ENCODE results near the gene RARB. TPM values are rescaled to one million over a fixed set of nuclear protein-coding genes. Genes with fewer than 3 reads are reported as not detected.
A peak's percentile ranks its signal among the peaks of the same experiment; 100 is the strongest.

The RARB gene
- total and polyA plus RNA-seq, 9 donors = 3.5 to 13.4 (median 7.9) TPM

- H3K4me3 ChIP-seq = no peak overlapping the region
- H3K36me3 ChIP-seq = no peaks in the 10 kb centered on the region
- no peak for TF ChIP-seq EP300 (IDR thresholded peaks at IDR 0.05)
- TF ChIP-seq, protein P1, sequence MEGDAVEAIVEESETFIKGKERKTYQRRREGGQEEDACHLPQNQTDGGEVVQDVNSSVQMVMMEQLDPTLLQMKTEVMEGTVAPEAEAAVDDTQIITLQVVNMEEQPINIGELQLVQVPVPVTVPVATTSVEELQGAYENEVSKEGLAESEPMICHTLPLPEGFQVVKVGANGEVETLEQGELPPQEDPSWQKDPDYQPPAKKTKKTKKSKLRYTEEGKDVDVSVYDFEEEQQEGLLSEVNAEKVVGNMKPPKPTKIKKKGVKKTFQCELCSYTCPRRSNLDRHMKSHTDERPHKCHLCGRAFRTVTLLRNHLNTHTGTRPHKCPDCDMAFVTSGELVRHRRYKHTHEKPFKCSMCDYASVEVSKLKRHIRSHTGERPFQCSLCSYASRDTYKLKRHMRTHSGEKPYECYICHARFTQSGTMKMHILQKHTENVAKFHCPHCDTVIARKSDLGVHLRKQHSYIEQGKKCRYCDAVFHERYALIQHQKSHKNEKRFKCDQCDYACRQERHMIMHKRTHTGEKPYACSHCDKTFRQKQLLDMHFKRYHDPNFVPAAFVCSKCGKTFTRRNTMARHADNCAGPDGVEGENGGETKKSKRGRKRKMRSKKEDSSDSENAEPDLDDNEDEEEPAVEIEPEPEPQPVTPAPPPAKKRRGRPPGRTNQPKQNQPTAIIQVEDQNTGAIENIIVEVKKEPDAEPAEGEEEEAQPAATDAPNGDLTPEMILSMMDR (IDR thresholded peaks at IDR 0.05) = no peak
- no peak for TF ChIP-seq POLR2A (IDR thresholded peaks at IDR 0.05)
- no peaks in the 10 kb centered on the region for H3K27me3 ChIP-seq
- intact Hi-C loops (cut with DNase I) = loop anchor here in 3 of 4 donors (10.0 kb wide), 3 partner anchors 628 to 818 kb away; no protein-coding TSS in a partner anchor
- H3K4me1 ChIP-seq (ENCODE audit: insufficient read depth) = no peaks in the 10 kb centered on the region
- no peaks in the 10 kb centered on the region for H3K9me3 ChIP-seq
- DNase-seq = no peak
- no peak overlapping the region for H3K27ac ChIP-seq
Measured at GRCh38 chr3:25593001-25593400, 164.9 kb downstream of the RARB start.

- Histone ChIP-seq H3K4me1 (ENCODE audit: insufficient read depth) (no peaks in the 10 kb centered on the region), H3K27ac (peak overlapping the region in 1 of 2 donors; percentile 14), H3K9me3 (no peaks in the 10 kb centered on the region), H3K36me3 (no peaks in the 10 kb centered on the region), H3K4me3 (no peak overlapping the region), H3K27me3 (no peaks in the 10 kb centered on the region)
- no peak for DNase-seq
- TF ChIP-seq, protein P1 (IDR thresholded peaks at IDR 0.05) = peak; percentile 65 to 84 (median 68)
- no peak for TF ChIP-seq POLR2A (IDR thresholded peaks at IDR 0.05)
- TF ChIP-seq EP300 (IDR thresholded peaks at IDR 0.05) = no peak
- WGBS, 3 donors = 0% methylated on average over 1 of the region's 1 CpG
- intact Hi-C loops (cut with DNase I) = loop anchor here in 3 of 4 donors (10.0 kb wide), 3 partner anchors 629 to 819 kb away; no protein-coding TSS in a partner anchor
Measured at GRCh38 chr3:25594007-25594502, 166.0 kb downstream of the RARB start.

GRCh38 chr3:25597535-25598101 lies 169.6 kb downstream of the RARB start:
- intact Hi-C loops (cut with DNase I) = loop anchor here in 3 of 4 donors (10.0 kb wide), 3 partner anchors 633 to 823 kb away; no protein-coding TSS in a partner anchor
- no peaks in the 10 kb centered on the region for H3K36me3 ChIP-seq
- DNase-seq = no peak
- H3K9me3 ChIP-seq = no peaks in the 10 kb centered on the region
- WGBS, 3 donors = 57 to 66% (median 59%) methylated on average over 1 of the region's 1 CpG
- no peak overlapping the region for H3K27ac ChIP-seq
- no peak for TF ChIP-seq POLR2A (IDR thresholded peaks at IDR 0.05)
- TF ChIP-seq, protein P1 (IDR thresholded peaks at IDR 0.05) = no peak
- no peak for TF ChIP-seq EP300 (IDR thresholded peaks at IDR 0.05)
- no peaks in the 10 kb centered on the region for H3K27me3 ChIP-seq
- H3K4me1 ChIP-seq (ENCODE audit: insufficient read depth) = no peaks in the 10 kb centered on the region
- H3K4me3 ChIP-seq = no peak overlapping the region

DNA sequence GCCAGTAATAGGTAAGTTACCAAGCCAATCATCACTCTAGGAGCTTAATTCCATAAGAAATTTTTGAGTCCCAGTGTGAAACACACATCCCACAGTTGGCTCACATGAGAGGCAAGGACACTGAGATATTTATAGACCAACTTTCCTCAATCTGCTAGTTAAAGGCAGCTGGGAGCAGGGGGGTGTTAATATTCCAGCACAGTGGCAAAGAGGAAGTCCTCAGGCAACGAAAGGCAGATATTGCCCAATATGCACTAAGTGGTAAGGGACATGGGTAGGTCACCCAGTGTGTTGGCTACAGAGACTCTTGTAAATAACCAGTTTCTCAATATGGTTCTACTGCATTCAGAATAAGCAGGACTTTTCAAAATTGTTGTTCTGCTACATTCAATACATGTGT lies 175.6 kb downstream of the RARB start:
- intact Hi-C loops (cut with DNase I) = no loop called here

More for the DNA sequence above, 175.6 kb downstream of the RARB start:
- Histone ChIP-seq H3K27me3 (no peaks in the 10 kb centered on the region), H3K27ac (no peak overlapping the region), H3K4me3 (no peak overlapping the region), H3K36me3 (no peaks in the 10 kb centered on the region), H3K4me1 (ENCODE audit: insufficient read depth) (no peaks in the 10 kb centered on the region), H3K9me3 (no peaks in the 10 kb centered on the region)
- 59 to 79% (median 62%) methylated on average over 1 of the region's 1 CpG for WGBS, 3 donors
- TF ChIP-seq POLR2A (IDR thresholded peaks at IDR 0.05) = no peak
- no peak for TF ChIP-seq EP300 (IDR thresholded peaks at IDR 0.05)
- TF ChIP-seq, protein P1 (IDR thresholded peaks at IDR 0.05) = no peak
- DNase-seq = no peak
